GM04503 (cell line): ENCODE data around the gene DRD4.
"Not testable (repeated sequence)": the region's sequence is repeated elsewhere in the genome, so short reads cannot be mapped to it uniquely, and the experiment has no call there.

ENCODE experiments used
- DNase-seq: peaks from one replicate; pipeline ENCODE4 v3.0.0-alpha.2; 2012; ENCODE audit warnings: low read depth

DRD4 gene

GRCh38 chr11:680476-680875, 43.4 kb downstream of the DRD4 start:
- DNase-seq, result no peak

- no peak for DNase-seq
Observed at GRCh38 chr11:680970-681369, 43.9 kb downstream of the DRD4 start.

- DNase-seq, result no peak
Observed at GRCh38 chr11:686451-687243, 49.6 kb downstream of the DRD4 start.

- DNase-seq, result no peak
Observed at GRCh38 chr11:687751-688150, 50.7 kb downstream of the DRD4 start.

GRCh38 chr11:688681-689080, 51.6 kb downstream of the DRD4 start:
- DNase-seq, result no peak

GRCh38 chr11:689625-690024, 52.6 kb downstream of the DRD4 start:
- no peak for DNase-seq

- DNase-seq, result not testable (repeated sequence)
Observed at GRCh38 chr11:690244-690643, 53.2 kb downstream of the DRD4 start.
